ENCODE data around the gene TNFSF15. TPM values are rescaled to one million over a fixed set of nuclear protein-coding genes. Genes with fewer than 3 reads are reported as not detected.
A peak's percentile ranks its signal among the peaks of the same experiment; 100 is the strongest.

The TNFSF15 gene
- total RNA-seq, 1 experiment from 2014 or later = not detected

GRCh38 chr9:114757984-114758383 is 47.9 kb downstream of the TNFSF15 start:
- Histone ChIP-seq H3K23ac (ENCODE audit: insufficient read length, low read depth, low read length) (no peak overlapping the region), H4K8ac (replicated peaks; ENCODE audit: insufficient read length, low read depth, low read length) (no peak overlapping the region), H2BK5ac (ENCODE audit: insufficient read length, low read length) (no peak overlapping the region), H2AFZ (ENCODE audit: low read length) (no peak overlapping the region), H4K20me1 (ENCODE audit: control insufficient read depth, insufficient read depth, insufficient read length) (no peaks in the 10 kb centered on the region), H3T11ph (ENCODE audit: low read length) (no peak overlapping the region), H3K9me3 (ENCODE audit: control insufficient read depth, low read depth, low read length) (no peaks in the 10 kb centered on the region), H4K91ac (ENCODE audit: insufficient read length, low read depth, low read length) (no peak overlapping the region), H2AK5ac (ENCODE audit: insufficient read length, low read length) (no peak overlapping the region), H4K5ac (ENCODE audit: insufficient read length, low read depth, low read length) (no peak overlapping the region), H3K79me2 (ENCODE audit: insufficient read depth, low read length) (no peaks in the 10 kb centered on the region), H3K14ac (ENCODE audit: insufficient read depth, low read length) (no peak overlapping the region), H3K23me2 (ENCODE audit: insufficient read length, low read depth, low read length, poor library complexity, severe bottlenecking) (no peaks in the 10 kb centered on the region), H3K18ac (ENCODE audit: insufficient read length, low read depth, low read length) (no peak overlapping the region), H2BK20ac (ENCODE audit: low read depth, low read length, poor library complexity, severe bottlenecking) (no peak overlapping the region), H2BK12ac (ENCODE audit: insufficient read length, low read depth, low read length) (no peak overlapping the region), H3K56ac (ENCODE audit: insufficient read length, low read depth, low read length) (no peak overlapping the region), H3K4me1 (ENCODE audit: insufficient read depth, low read length) (no peaks in the 10 kb centered on the region), H2BK15ac (ENCODE audit: low read depth, low read length) (no peak overlapping the region), H3K9ac (ENCODE audit: extremely low read depth, insufficient read length, low read length) (no peak overlapping the region), H3K4me2 (ENCODE audit: insufficient read depth, insufficient read length, low read length) (no peak overlapping the region), H3K4ac (ENCODE audit: low read depth, low read length) (no peak overlapping the region), H3K27me3 (ENCODE audit: insufficient read depth, low read length) (no peaks in the 10 kb centered on the region), H3K79me1 (ENCODE audit: insufficient read depth, low read depth, low read length, poor library complexity, severe bottlenecking) (no peaks in the 10 kb centered on the region), H2BK120ac (ENCODE audit: low read depth, low read length, poor library complexity, severe bottlenecking) (no peak overlapping the region), H3K27ac (ENCODE audit: insufficient read length, low read depth, low read length) (no peak overlapping the region)
- DNase-seq = peak; percentile 39
- TF ChIP-seq CTCF (conservative IDR thresholded peaks at IDR 0.05) = no peak
- Mint-ChIP-seq H3K4me3 (no peak overlapping the region), H3K4me1 (peaks cover 4% of the 10 kb centered on the region in 2 experiments; a peak in 2 of 4 replicates), H3K27me3 (ENCODE audit: low read depth) (peaks cover 36% of the 10 kb centered on the region), H3K9me3 (no peaks in the 10 kb centered on the region), H3K27ac (no peak overlapping the region), H3K36me3 (ENCODE audit: insufficient read depth in 1 of 3, low read depth in 3 of 3) (no peaks in the 10 kb centered on the region)
- no CpG with 5 or more reads among the region's 9 CpGs for WGBS (ENCODE audit: extremely low coverage, insufficient read length, low lambda C conversion rate)
